ENCODE measurements around the gene RPL29.

DNA sequence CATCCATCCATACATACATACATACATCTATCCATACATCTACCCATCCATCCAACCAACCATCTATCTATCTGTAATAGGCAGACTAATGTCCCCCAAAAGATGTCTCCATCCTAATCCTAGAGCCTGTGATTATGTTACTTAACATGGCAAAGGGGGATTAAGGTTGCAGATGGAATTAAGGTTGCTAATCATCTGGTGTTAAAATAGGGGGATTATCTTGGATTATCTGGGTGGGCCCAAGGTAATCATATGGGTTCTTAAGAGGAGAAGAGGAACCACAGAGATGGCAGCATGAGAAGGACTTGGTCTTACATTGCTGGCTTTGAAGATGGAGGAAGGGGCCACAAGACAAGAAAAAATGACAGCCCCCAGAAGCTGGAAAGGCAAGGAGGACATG lies 14.7 kb upstream of the RPL29 start:
- TF ChIP-seq, protein P1, sequence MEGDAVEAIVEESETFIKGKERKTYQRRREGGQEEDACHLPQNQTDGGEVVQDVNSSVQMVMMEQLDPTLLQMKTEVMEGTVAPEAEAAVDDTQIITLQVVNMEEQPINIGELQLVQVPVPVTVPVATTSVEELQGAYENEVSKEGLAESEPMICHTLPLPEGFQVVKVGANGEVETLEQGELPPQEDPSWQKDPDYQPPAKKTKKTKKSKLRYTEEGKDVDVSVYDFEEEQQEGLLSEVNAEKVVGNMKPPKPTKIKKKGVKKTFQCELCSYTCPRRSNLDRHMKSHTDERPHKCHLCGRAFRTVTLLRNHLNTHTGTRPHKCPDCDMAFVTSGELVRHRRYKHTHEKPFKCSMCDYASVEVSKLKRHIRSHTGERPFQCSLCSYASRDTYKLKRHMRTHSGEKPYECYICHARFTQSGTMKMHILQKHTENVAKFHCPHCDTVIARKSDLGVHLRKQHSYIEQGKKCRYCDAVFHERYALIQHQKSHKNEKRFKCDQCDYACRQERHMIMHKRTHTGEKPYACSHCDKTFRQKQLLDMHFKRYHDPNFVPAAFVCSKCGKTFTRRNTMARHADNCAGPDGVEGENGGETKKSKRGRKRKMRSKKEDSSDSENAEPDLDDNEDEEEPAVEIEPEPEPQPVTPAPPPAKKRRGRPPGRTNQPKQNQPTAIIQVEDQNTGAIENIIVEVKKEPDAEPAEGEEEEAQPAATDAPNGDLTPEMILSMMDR (IDR thresholded peaks at IDR 0.05; ENCODE audit: low read length): no peak
- TF ChIP-seq EZH2 (IDR thresholded peaks at IDR 0.05; ENCODE audit: borderline replicate concordance, low read length): no peak
